Uterus (tissue), 2 donors: ENCODE measurements around the gene KRT31.

Experiments used
- CTCF ChIP-seq, 4 experiments: fragments of 200-600 bp in 2 of 4; fragments of 450-650 bp in 2 of 4; sonication (generic) in 2 of 4; IDR thresholded peaks; one replicate each; pipeline ENCODE4 v1.5.1; 2016 to 2019; ENCODE audit warnings: antibody characterized with exemption in 4 of 4, mild to moderate bottlenecking in 2 of 4, moderate library complexity in 1 of 4
- POLR2A ChIP-seq, 2 donors: fragments of 450-650 bp; IDR thresholded peaks; one replicate each; pipeline ENCODE4 v1.6.1; 2016; ENCODE audit warnings: antibody characterized with exemption in 2 of 2, mild to moderate bottlenecking in 1 of 2, moderate library complexity in 1 of 2

GRCh38 chr17:41360296-41360995, 37.0 kb downstream of the KRT31 start:
- no peak for TF ChIP-seq CTCF (IDR thresholded peaks at IDR 0.05)
- no peak for TF ChIP-seq POLR2A (IDR thresholded peaks at IDR 0.05)
